ENCODE results near the gene PDIA2. TPM values are rescaled to one million over a fixed set of nuclear protein-coding genes. Genes with fewer than 3 reads are reported as not detected.

PDIA2 gene
- total RNA-seq, 1 experiment from 2014 or later = not detected

- CTCF ChIA-PET = interaction anchor here (0.7 kb wide), 1 partner anchor 16 kb away, joined by 5 read pairs; no protein-coding TSS in a partner anchor
- H3K27me3 Mint-ChIP-seq (ENCODE audit: unreplicated experiment) = no peaks in the 10 kb centered on the region
Observed at GRCh38 chr16:336269-336668, 53.3 kb downstream of the PDIA2 start.

More at GRCh38 chr16:336269-336668, 53.3 kb downstream of the PDIA2 start:
- intact Hi-C loops (cut with micrococcal nuclease; ENCODE audit: unreplicated experiment) = no loop called here
- Mint-ChIP-seq H3K9me3 (ENCODE audit: low read depth, unreplicated experiment) (peaks cover 3% of the 10 kb centered on the region), H3K4me1 (ENCODE audit: low read depth, unreplicated experiment) (peaks cover 34% of the 10 kb centered on the region), H3K4me3 (ENCODE audit: low read depth, unreplicated experiment) (no peak overlapping the region), H3K36me3 (ENCODE audit: insufficient read depth, unreplicated experiment) (peaks cover 16% of the 10 kb centered on the region), H3K27ac (ENCODE audit: unreplicated experiment) (no peak overlapping the region)
- no peak for DNase-seq
- TF ChIP-seq CTCF (IDR thresholded peaks at IDR 0.05; ENCODE audit: unreplicated experiment) = no peak
- BruUV-seq (replicated peaks) = no TSS peak

Other genes starting within 250 kb of the PDIA2 start
- gene POLR3K, start 229.6 kb upstream of the PDIA2 start, total RNA-seq (2022) = 27.4 and 29.1 TPM in 2 replicates
- gene SNRNP25, start 229.3 kb upstream of the PDIA2 start, total RNA-seq (2022) = 37.8 and 38.7 TPM in 2 replicates
- 47.3 and 60.2 TPM in 2 replicates for gene RHBDF1, start 210.5 kb upstream of the PDIA2 start, total RNA-seq (2022)
- gene MPG, start 204.9 kb upstream of the PDIA2 start, total RNA-seq (2022) = 40.1 and 45.6 TPM in 2 replicates
- gene NPRL3, start 144.5 kb upstream of the PDIA2 start, total RNA-seq (2022) = 51.8 and 53.2 TPM in 2 replicates
- not detected in 2 replicates for gene HBZ, start 130.5 kb upstream of the PDIA2 start, total RNA-seq (2022)
- gene HBM, start 117.2 kb upstream of the PDIA2 start, total RNA-seq (2022) = not detected in 2 replicates
- gene HBA2, start 110.3 kb upstream of the PDIA2 start, total RNA-seq (2022) = not detected in 2 replicates
- gene HBA1, start 106.5 kb upstream of the PDIA2 start, total RNA-seq (2022) = not detected in 2 replicates
- gene HBQ1, start 102.7 kb upstream of the PDIA2 start, total RNA-seq (2022) = not detected in 2 replicates
- 74.6 and 79.3 TPM in 2 replicates for gene LUC7L, start 53.7 kb upstream of the PDIA2 start, total RNA-seq (2022)
- 118 and 130 TPM in 2 replicates for gene FAM234A, start 48.3 kb upstream of the PDIA2 start, total RNA-seq (2022)
- gene RGS11, start 7.2 kb upstream of the PDIA2 start, total RNA-seq (2022) = 0.85 and 1.7 TPM in 2 replicates
- 0.29 TPM in 1 of 2 replicates, not detected in the other for gene ARHGDIG, start 2.6 kb upstream of the PDIA2 start, total RNA-seq (2022)
- 49.8 and 52.5 TPM in 2 replicates for gene AXIN1, start 69.6 kb downstream of the PDIA2 start, total RNA-seq (2022)
- gene MRPL28, start 87.4 kb downstream of the PDIA2 start, total RNA-seq (2022) = 115 and 126 TPM in 2 replicates
- 70.0 and 78.5 TPM in 2 replicates for gene PGAP6, start 98.8 kb downstream of the PDIA2 start, total RNA-seq (2022)
- gene NME4, start 114.0 kb downstream of the PDIA2 start, total RNA-seq (2022) = 88.2 and 96.5 TPM in 2 replicates
- 41.2 and 49.6 TPM in 2 replicates for gene DECR2, start 118.7 kb downstream of the PDIA2 start, total RNA-seq (2022)
- 26.6 and 33.7 TPM in 2 replicates for gene RAB11FIP3, start 142.5 kb downstream of the PDIA2 start, total RNA-seq (2022)
- gene CAPN15, start 244.5 kb downstream of the PDIA2 start, total RNA-seq (2022) = 108 and 120 TPM in 2 replicates

Data from Calu3 (cell line).